ENCODE data around the gene ADAT3.

GRCh38 chr19:1961000-1961883 lies 56.0 kb downstream of the ADAT3 start:
- no peak for TF ChIP-seq EZH2 (optimal IDR thresholded peaks at IDR 0.05; ENCODE audit: low read depth, low read length)
- no peak for TF ChIP-seq EZH2phosphoT487 (IDR thresholded peaks at IDR 0.05; ENCODE audit: low read length)
